Measurements from ENCODE around the gene SLCO2B1. TPM values are rescaled to one million over a fixed set of nuclear protein-coding genes. Genes with fewer than 3 reads are reported as not detected.
A peak's percentile ranks its signal among the peaks of the same experiment; 100 is the strongest.

Gene SLCO2B1
- total RNA-seq, 2 experiments from 2014 or later = not detected

GRCh38 chr11:75135651-75136050 lies 15.3 kb upstream of the SLCO2B1 start:
- Mint-ChIP-seq H3K36me3 (no peaks in the 10 kb centered on the region), H3K9me3 (no peaks in the 10 kb centered on the region), H3K4me1 (peaks cover 3% of the 10 kb centered on the region), H3K4me3 (no peak overlapping the region), H3K27me3 (peaks cover 7% of the 10 kb centered on the region), H3K27ac (no peak overlapping the region)
- no peak for DNase-seq

DNA sequence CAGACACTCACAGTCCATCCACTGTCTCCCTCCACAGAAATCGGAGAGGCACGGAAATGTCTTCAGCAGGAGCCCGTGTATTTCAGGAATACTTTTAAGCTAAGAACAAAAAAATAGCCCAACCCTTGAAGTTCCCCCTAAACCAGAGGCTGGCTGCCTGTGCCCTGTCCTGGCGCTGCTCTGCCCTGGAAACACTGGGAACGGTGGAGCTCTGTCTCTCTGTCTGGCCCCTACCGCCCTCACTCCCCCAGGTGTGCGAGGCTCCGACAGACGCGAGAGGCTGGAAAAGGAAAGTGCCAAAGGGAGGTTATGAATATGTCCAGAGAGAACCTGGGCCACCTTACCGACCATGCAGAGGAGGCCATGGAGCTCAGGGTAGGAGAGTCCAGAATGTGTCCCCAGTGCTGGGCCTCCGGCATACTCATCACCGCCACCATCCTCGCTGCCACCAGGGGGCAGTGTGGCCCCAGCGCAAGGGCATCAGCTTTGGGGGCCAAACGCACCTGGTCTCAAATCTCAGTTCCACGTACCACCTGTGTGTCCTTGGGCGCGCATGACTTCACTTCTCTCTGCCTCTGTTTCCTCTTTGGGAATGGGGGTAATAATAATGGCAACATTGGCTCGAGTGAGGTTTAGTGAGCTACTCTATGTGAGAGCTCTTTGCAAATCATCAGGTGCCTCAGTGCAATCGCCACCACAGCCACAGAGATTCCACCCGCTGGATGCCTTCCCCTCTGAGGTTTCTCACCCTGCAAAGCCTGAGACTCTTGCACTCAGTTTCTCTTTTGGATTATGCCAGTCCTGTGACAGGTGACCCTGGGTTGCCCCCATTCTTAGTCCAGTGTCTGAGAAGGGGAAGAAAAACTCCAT lies 10.4 kb upstream of the SLCO2B1 start:
- Mint-ChIP-seq H3K9me3 (no peaks in the 10 kb centered on the region), H3K4me3 (no peak overlapping the region), H3K27ac (no peak overlapping the region), H3K36me3 (peaks cover 3% of the 10 kb centered on the region), H3K27me3 (peaks cover 4% of the 10 kb centered on the region), H3K4me1 (peaks cover 26% of the 10 kb centered on the region)
- peak; percentile 75 for DNase-seq

- Mint-ChIP-seq H3K9me3 (no peaks in the 10 kb centered on the region), H3K27ac (no peak overlapping the region), H3K36me3 (peaks cover 3% of the 10 kb centered on the region), H3K4me3 (no peak overlapping the region), H3K4me1 (peaks cover 26% of the 10 kb centered on the region), H3K27me3 (peaks cover 4% of the 10 kb centered on the region)
- no peak for DNase-seq
Measured at GRCh38 chr11:75141166-75141565, 9.7 kb upstream of the SLCO2B1 start.

DNA sequence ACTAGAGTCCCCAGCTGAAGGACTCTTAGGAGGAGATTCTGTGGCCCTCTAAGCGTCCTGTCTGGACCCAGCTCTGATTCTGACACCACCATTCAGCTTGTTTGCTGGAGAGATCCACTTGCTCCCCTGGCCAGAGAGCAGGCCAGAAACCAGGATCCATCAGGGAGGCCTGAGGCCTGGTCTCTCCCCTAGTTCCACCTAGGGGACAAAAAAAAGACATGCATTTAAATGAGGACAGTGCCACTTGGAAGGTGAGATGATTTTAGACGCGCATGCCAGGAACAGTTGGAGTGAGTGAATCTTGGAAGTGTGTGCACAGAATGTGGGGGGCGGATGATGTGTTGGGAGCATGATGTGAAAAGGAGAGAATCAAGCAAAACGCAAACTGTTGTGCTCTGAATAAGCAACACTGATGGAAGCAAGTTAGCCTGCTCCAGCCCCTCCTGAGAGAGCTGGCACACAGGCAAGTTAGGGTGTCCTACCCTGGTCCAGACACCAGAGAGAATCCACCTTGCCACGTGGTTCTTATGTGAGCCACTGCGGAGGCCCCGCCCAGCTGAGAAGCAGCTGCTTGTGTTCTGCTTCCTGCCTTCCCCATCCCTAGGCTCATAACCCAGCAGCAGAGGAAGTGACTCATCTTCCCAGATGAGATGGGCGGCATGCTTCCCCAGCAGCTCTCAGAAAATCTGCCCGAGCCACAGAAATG lies 8.0 kb upstream of the SLCO2B1 start:
- Mint-ChIP-seq H3K9me3 (no peaks in the 10 kb centered on the region), H3K4me3 (peak overlapping the region; percentile 35), H3K27ac (peak overlapping the region; percentile 87), H3K27me3 (no peaks in the 10 kb centered on the region), H3K4me1 (peaks cover 26% of the 10 kb centered on the region), H3K36me3 (peaks cover 3% of the 10 kb centered on the region)
- peak; percentile 79 for DNase-seq

DNA sequence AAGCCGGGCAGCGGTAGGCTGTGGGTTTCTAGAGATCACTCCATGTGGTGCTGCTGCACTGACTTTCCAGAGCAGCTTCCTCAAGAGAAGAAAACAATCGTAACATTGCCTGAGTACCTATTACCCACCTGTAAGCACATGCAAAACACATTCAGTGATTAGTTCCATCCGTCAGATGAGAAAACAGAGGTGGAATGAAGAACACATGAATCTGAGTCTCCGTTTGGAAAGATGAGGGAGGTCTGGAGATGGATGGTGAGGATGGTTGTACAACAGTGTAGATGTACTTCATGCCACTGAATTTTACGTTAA lies 7.5 kb upstream of the SLCO2B1 start:
- H3K9me3 Mint-ChIP-seq = no peaks in the 10 kb centered on the region
- H3K36me3 Mint-ChIP-seq = peaks cover 3% of the 10 kb centered on the region
- H3K27me3 Mint-ChIP-seq = no peaks in the 10 kb centered on the region
- H3K4me1 Mint-ChIP-seq = peaks cover 26% of the 10 kb centered on the region
- peak overlapping the region; percentile 87 for H3K27ac Mint-ChIP-seq
- DNase-seq = no peak
- peak overlapping the region; percentile 35 for H3K4me3 Mint-ChIP-seq

DNA sequence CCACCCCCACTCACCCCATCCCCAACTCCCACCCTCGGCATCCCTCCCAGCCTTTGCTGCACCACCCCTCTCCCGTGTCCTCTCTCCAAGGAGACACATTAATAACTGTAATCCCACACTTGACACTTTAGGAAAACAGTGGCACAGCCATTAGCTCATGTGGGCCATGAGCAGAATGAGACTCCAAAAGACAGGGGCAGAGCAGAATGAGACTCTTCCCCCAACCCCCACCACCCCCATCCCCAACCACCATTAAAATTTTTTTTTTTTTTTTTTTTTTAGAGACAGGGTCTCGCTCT lies 6.2 kb upstream of the SLCO2B1 start:
- no peak for DNase-seq
- H3K27me3 Mint-ChIP-seq = no peaks in the 10 kb centered on the region
- H3K36me3 Mint-ChIP-seq = peaks cover 3% of the 10 kb centered on the region
- H3K4me1 Mint-ChIP-seq = peaks cover 26% of the 10 kb centered on the region
- no peak overlapping the region for H3K4me3 Mint-ChIP-seq
- no peaks in the 10 kb centered on the region for H3K9me3 Mint-ChIP-seq
- H3K27ac Mint-ChIP-seq = no peak overlapping the region

GRCh38 chr11:75145196-75145971 lies 5.5 kb upstream of the SLCO2B1 start:
- Mint-ChIP-seq H3K4me3 (no peak overlapping the region), H3K4me1 (peaks cover 26% of the 10 kb centered on the region), H3K36me3 (peaks cover 3% of the 10 kb centered on the region), H3K9me3 (no peaks in the 10 kb centered on the region), H3K27me3 (no peaks in the 10 kb centered on the region), H3K27ac (no peak overlapping the region)
- no peak for DNase-seq

DNA sequence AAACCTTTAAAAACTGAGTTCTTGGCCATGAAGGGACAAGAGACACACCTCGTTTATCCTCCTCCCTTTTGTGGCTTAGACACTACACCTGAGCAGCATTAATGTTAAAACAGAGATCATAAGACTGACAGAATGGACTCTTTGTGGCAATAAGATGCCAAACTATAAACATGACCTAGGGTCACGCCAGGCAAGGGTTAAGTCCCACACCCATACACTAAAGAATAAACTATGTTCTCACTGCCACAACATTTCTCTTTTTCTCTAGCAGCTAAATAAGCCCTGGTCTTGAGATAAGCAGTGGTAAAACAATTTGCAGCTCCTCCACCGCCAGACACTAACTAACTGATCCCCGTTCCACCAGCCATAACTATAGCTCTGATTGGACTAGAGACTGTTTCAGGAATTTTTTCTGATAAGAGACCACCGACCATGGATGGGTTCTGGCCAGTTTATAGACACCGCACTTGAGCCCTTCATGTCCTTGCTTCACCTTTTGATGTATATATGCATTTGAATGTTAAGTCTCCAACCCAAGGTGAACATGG lies 4.9 kb upstream of the SLCO2B1 start:
- H3K27ac Mint-ChIP-seq = no peak overlapping the region
- H3K27me3 Mint-ChIP-seq = no peaks in the 10 kb centered on the region
- peaks cover 3% of the 10 kb centered on the region for H3K36me3 Mint-ChIP-seq
- H3K4me3 Mint-ChIP-seq = no peak overlapping the region
- no peak for DNase-seq
- H3K4me1 Mint-ChIP-seq = peaks cover 21% of the 10 kb centered on the region
- H3K9me3 Mint-ChIP-seq = no peaks in the 10 kb centered on the region

GRCh38 chr11:75146711-75147110 lies 4.2 kb upstream of the SLCO2B1 start:
- H3K9me3 Mint-ChIP-seq = no peaks in the 10 kb centered on the region
- H3K4me3 Mint-ChIP-seq = no peak overlapping the region
- DNase-seq = no peak
- no peaks in the 10 kb centered on the region for H3K27me3 Mint-ChIP-seq
- peaks cover 19% of the 10 kb centered on the region for H3K4me1 Mint-ChIP-seq
- H3K36me3 Mint-ChIP-seq = peaks cover 3% of the 10 kb centered on the region
- no peak overlapping the region for H3K27ac Mint-ChIP-seq

- peaks cover 19% of the 10 kb centered on the region for H3K4me1 Mint-ChIP-seq
- no peak overlapping the region for H3K4me3 Mint-ChIP-seq
- no peaks in the 10 kb centered on the region for H3K27me3 Mint-ChIP-seq
- no peak overlapping the region for H3K27ac Mint-ChIP-seq
- H3K9me3 Mint-ChIP-seq = no peaks in the 10 kb centered on the region
- H3K36me3 Mint-ChIP-seq = peaks cover 3% of the 10 kb centered on the region
- DNase-seq = no peak
Measured at GRCh38 chr11:75147191-75147874, 3.6 kb upstream of the SLCO2B1 start.

DNA sequence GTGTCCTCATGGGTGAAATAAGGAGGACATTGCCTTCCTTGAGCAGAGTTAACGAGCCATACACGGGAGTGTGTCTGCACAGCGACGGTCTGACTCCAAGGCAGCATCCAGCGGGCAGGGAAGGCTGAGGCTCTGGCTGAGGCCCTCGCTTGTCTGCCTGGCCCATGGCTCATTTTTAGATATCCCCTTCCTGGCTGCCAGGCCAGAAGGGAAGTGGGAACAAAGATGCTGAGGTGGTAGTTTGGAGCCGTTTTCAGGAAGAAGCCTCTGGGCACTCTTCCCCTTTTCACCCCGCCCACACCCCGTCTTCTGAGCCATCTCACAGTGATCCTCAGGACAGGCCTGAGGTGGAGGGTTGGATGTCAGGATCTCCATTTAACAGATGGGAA lies 3.0 kb upstream of the SLCO2B1 start:
- Mint-ChIP-seq H3K27ac (no peak overlapping the region), H3K4me1 (peaks cover 14% of the 10 kb centered on the region), H3K9me3 (no peaks in the 10 kb centered on the region), H3K27me3 (no peaks in the 10 kb centered on the region), H3K4me3 (no peak overlapping the region), H3K36me3 (peaks cover 1% of the 10 kb centered on the region)
- DNase-seq = no peak

- DNase-seq = no peak
- Mint-ChIP-seq H3K9me3 (no peaks in the 10 kb centered on the region), H3K27ac (no peak overlapping the region), H3K4me3 (no peak overlapping the region), H3K27me3 (no peaks in the 10 kb centered on the region), H3K36me3 (no peaks in the 10 kb centered on the region), H3K4me1 (peaks cover 9% of the 10 kb centered on the region)
Measured at GRCh38 chr11:75148436-75148983, 2.4 kb upstream of the SLCO2B1 start.

GRCh38 chr11:75149766-75150465 lies 991 bp upstream of the SLCO2B1 start:
- H3K9me3 Mint-ChIP-seq = no peaks in the 10 kb centered on the region
- H3K36me3 Mint-ChIP-seq = no peaks in the 10 kb centered on the region
- no peak overlapping the region for H3K4me3 Mint-ChIP-seq
- H3K27ac Mint-ChIP-seq = no peak overlapping the region
- H3K4me1 Mint-ChIP-seq = no peaks in the 10 kb centered on the region
- no peak for DNase-seq
- H3K27me3 Mint-ChIP-seq = no peaks in the 10 kb centered on the region
